CD14-positive monocyte (primary cell): ENCODE results near the gene CACNA2D1. TPM values are rescaled to one million over a fixed set of nuclear protein-coding genes. Genes with fewer than 3 reads are reported as not detected.

Source experiments
- DNase-seq, 3 donors: peaks; one replicate each; pipeline ENCODE4 v3.0.0-alpha.2; 2011 to 2022
- H2AFZ ChIP-seq: 2 replicates; pipeline ENCODE4 v1.6.0; 2012; ENCODE audit warnings: mild to moderate bottlenecking, low read depth, low read length, inconsistent platforms; ENCODE audit not compliant: insufficient read depth, poor library complexity, severe bottlenecking
- H3K27ac ChIP-seq, 2 donors: 1 replicate in 1 of 2; 2 replicates in 1 of 2; pipeline ENCODE4 v1.5.1; 2012 to 2013; ENCODE audit warnings: low read length in 2 of 2, control low read depth in 1 of 2, inconsistent platforms in 1 of 2, low read depth in 1 of 2, mild to moderate bottlenecking in 1 of 2
- H3K27me3 ChIP-seq, 2 donors: one replicate each; pipeline versions ENCODE4 v1.6.0 to v1.6.1; 2011 to 2013; ENCODE audit warnings: low read length in 2 of 2; ENCODE audit not compliant: control insufficient read depth in 2 of 2, insufficient read depth in 2 of 2
- H3K36me3 ChIP-seq, 2 donors: replicated peaks in 1 of 2; 1 replicate in 1 of 2; 2 replicates in 1 of 2; pipeline versions ENCODE4 v1.5.1 to v1.6.1; 2012 to 2013; ENCODE audit warnings: low read length in 2 of 2, control low read depth in 1 of 2, inconsistent platforms in 1 of 2, mild to moderate bottlenecking in 1 of 2; ENCODE audit not compliant: insufficient read depth in 2 of 2, control insufficient read depth in 1 of 2
- H3K4me1 ChIP-seq, 2 donors: 1 replicate in 1 of 2; 2 replicates in 1 of 2; pipeline versions ENCODE4 v1.5.1 to v1.6.1; 2012 to 2013; ENCODE audit warnings: low read length in 2 of 2, control low read depth in 1 of 2, inconsistent platforms in 1 of 2, mild to moderate bottlenecking in 1 of 2, moderate library complexity in 1 of 2; ENCODE audit not compliant: insufficient read depth in 2 of 2, control insufficient read depth in 1 of 2
- H3K4me2 ChIP-seq: replicated peaks from 2 replicates; pipeline ENCODE3; 2012; ENCODE audit warnings: low read length, moderate library complexity, mild to moderate bottlenecking; ENCODE audit not compliant: poor library complexity, severe bottlenecking; ENCODE audit errors: extremely low read depth
- H3K4me3 ChIP-seq, 3 experiments: fragments of 200-600 bp in 1 of 3; sonication (generic) in 1 of 3; replicated peaks in 1 of 3; 1 replicate in 2 of 3; 2 replicates in 1 of 3; pipeline ENCODE4 v1.5.1; 2011 to 2013; ENCODE audit warnings: low read length in 3 of 3, mild to moderate bottlenecking in 3 of 3, control low read depth in 2 of 3, low read depth in 2 of 3, inconsistent platforms in 1 of 3, moderate library complexity in 1 of 3
- H3K79me2 ChIP-seq: 2 replicates; pipeline ENCODE4 v1.6.0; 2012; ENCODE audit warnings: mild to moderate bottlenecking, control low read depth, inconsistent platforms, low read length, moderate library complexity; ENCODE audit not compliant: insufficient read depth
- H3K9ac ChIP-seq: 2 replicates; pipeline ENCODE4 v1.6.0; 2017; ENCODE audit warnings: low read length, mild to moderate bottlenecking; ENCODE audit not compliant: insufficient read depth, poor library complexity, severe bottlenecking
- H3K9me3 ChIP-seq, 2 donors: replicated peaks in 1 of 2; 1 replicate in 1 of 2; 2 replicates in 1 of 2; pipeline versions ENCODE4 v1.5.1 to v1.6.1; 2012 to 2013; ENCODE audit warnings: low read length in 2 of 2, control low read depth in 1 of 2; ENCODE audit not compliant: control insufficient read depth in 1 of 2, insufficient read depth in 1 of 2
- H4K20me1 ChIP-seq: 2 replicates; pipeline ENCODE4 v1.6.0; 2012; ENCODE audit warnings: mild to moderate bottlenecking, low read length, control low read depth, moderate library complexity; ENCODE audit not compliant: insufficient read depth
- H3K27ac Mint-ChIP-seq, 7 donors: one replicate each; pipeline ENCODE4 v1.8.0; 2020; ENCODE audit warnings: mild to moderate bottlenecking in 7 of 7, mixed read lengths in 7 of 7, moderate library complexity in 6 of 7, inconsistent platforms in 2 of 7
- H3K27me3 Mint-ChIP-seq, 3 donors: one replicate each; pipeline ENCODE4 v1.8.0; 2021 to 2022; ENCODE audit warnings: low read depth in 3 of 3, mild to moderate bottlenecking in 3 of 3, mixed read lengths in 3 of 3, moderate library complexity in 3 of 3, inconsistent platforms in 1 of 3
- H3K36me3 Mint-ChIP-seq, 2 donors: one replicate each; pipeline ENCODE4 v1.8.0; 2020; ENCODE audit warnings: mixed read lengths in 2 of 2, inconsistent platforms in 1 of 2, mild to moderate bottlenecking in 1 of 2
- H3K4me1 Mint-ChIP-seq: one replicate; pipeline ENCODE4 v1.8.0; 2020; ENCODE audit warnings: mild to moderate bottlenecking, mixed read lengths
- H3K4me3 Mint-ChIP-seq, 2 donors: one replicate each; pipeline ENCODE4 v1.8.0; 2020; ENCODE audit warnings: mild to moderate bottlenecking in 2 of 2, mixed read lengths in 2 of 2, moderate library complexity in 1 of 2
- H3K9me3 Mint-ChIP-seq, 7 donors: one replicate each; pipeline ENCODE4 v1.8.0; 2020 to 2022; ENCODE audit warnings: mixed read lengths in 7 of 7, mild to moderate bottlenecking in 6 of 7, moderate library complexity in 6 of 7, inconsistent platforms in 2 of 7
- CTCF ChIP-seq: fragments of 200-600 bp; IDR thresholded peaks from one replicate; pipeline ENCODE4 v1.8.0; 2022; ENCODE audit warnings: antibody characterized with exemption, mild to moderate bottlenecking
- WGBS: methylation state at CpG from one replicate; pipeline ENCODE4 v1.1.5; 2013; ENCODE audit warnings: missing lambda C conversion rate; ENCODE audit not compliant: insufficient coverage; 5-methylcytosine and 5-hydroxymethylcytosine counted together
- intact Hi-C, 2 donors: fragments of 100-400 bp; cut with micrococcal nuclease; formaldehyde crosslinking; loops; one replicate each; pipeline versions ENCODE4 v1.15.0 to v1.15.1; 2023
- polyA plus RNA-seq, 3 donors: library from polyadenylated mRNA; depleted of rRNA in 1 of 3; unstranded in 2 of 3; stranded (reverse) in 1 of 3; fragments of 300-500 nt in 2 of 3; fragments of >200 nt in 1 of 3; fragmentation: Illumina TruSeq in 2 of 3; gene quantifications; 1 replicate in 2 of 3; 2 replicates in 1 of 3; pipeline ENCODE4 v1.2.3, GENCODE V29; 2012 to 2021

Gene CACNA2D1
- polyA plus RNA-seq, 3 donors, result 0.02 TPM; not detected in 2

GRCh38 chr7:82179311-82179710 is 264.3 kb downstream of the CACNA2D1 start:
- H3K36me3 ChIP-seq, result no peaks in the 10 kb centered on the region
- H3K4me2 ChIP-seq, result no peak overlapping the region
- Mint-ChIP-seq H3K4me1 (peaks cover 3% of the 10 kb centered on the region), H3K4me3 (no peak overlapping the region), H3K27ac (no peak overlapping the region), H3K36me3 (no peaks in the 10 kb centered on the region), H3K9me3 (no peaks in the 10 kb centered on the region), H3K27me3 (peaks cover 0 to 3% (median 2%) of the 10 kb centered on the region in 3 donors)
- intact Hi-C loops, result no loop called here
- no CpG with 5 or more reads among the region's 1 CpG for WGBS
- no peak for TF ChIP-seq CTCF
- H3K9ac ChIP-seq, result no peak overlapping the region
- no peaks in the 10 kb centered on the region for H3K79me2 ChIP-seq
- H3K27me3 ChIP-seq, result no peaks in the 10 kb centered on the region
- no peaks in the 10 kb centered on the region for H3K9me3 ChIP-seq
- H4K20me1 ChIP-seq, result no peaks in the 10 kb centered on the region
- no peak for DNase-seq
- H3K27ac ChIP-seq, result no peak overlapping the region
- H3K4me3 ChIP-seq, result no peak overlapping the region
- no peaks in the 10 kb centered on the region for H3K4me1 ChIP-seq
- no peak overlapping the region for H2AFZ ChIP-seq

GRCh38 chr7:82175319-82175718 is 268.3 kb downstream of the CACNA2D1 start:
- intact Hi-C loops, result no loop called here
- TF ChIP-seq CTCF, result no peak
- Histone ChIP-seq H3K36me3 (no peaks in the 10 kb centered on the region), H3K4me2 (no peak overlapping the region), H3K9me3 (no peaks in the 10 kb centered on the region), H4K20me1 (no peaks in the 10 kb centered on the region), H3K4me1 (no peaks in the 10 kb centered on the region), H2AFZ (no peak overlapping the region), H3K4me3 (no peak overlapping the region), H3K79me2 (no peaks in the 10 kb centered on the region), H3K9ac (no peak overlapping the region), H3K27me3 (no peaks in the 10 kb centered on the region), H3K27ac (no peak overlapping the region)
- DNase-seq, result no peak
- Mint-ChIP-seq H3K27me3 (peaks cover 0 to 2% (median 0%) of the 10 kb centered on the region in 3 donors), H3K27ac (no peak overlapping the region), H3K36me3 (no peaks in the 10 kb centered on the region), H3K4me3 (no peak overlapping the region), H3K4me1 (no peaks in the 10 kb centered on the region), H3K9me3 (no peaks in the 10 kb centered on the region)
- WGBS, result 88% methylated on average over 1 of the region's 2 CpGs
